Hepatocyte (in vitro differentiated cells): ENCODE data around the gene ACACA. TPM values are rescaled to one million over a fixed set of nuclear protein-coding genes. Genes with fewer than 3 reads are reported as not detected.

Source experiments
- DNase-seq: peaks from one replicate; pipeline ENCODE4 v3.0.0-alpha.2; 2016; ENCODE audit warnings: low spot score
- H2AFZ ChIP-seq: fragments of 200-600 bp; sonication (generic); 2 replicates; pipeline ENCODE4 v1.6.0; 2016; ENCODE audit warnings: antibody characterized with exemption, mild to moderate bottlenecking
- H3K27ac ChIP-seq: fragments of 200-600 bp; sonication (generic); 2 replicates; pipeline ENCODE4 v1.5.1; 2016; ENCODE audit warnings: mild to moderate bottlenecking
- H3K27me3 ChIP-seq: fragments of 200-600 bp; sonication (generic); 2 replicates; pipeline ENCODE4 v1.6.1; 2016
- H3K36me3 ChIP-seq: fragments of 200-600 bp; sonication (generic); replicated peaks from 2 replicates; pipeline ENCODE4 v1.5.1; 2016; ENCODE audit warnings: low read depth; ENCODE audit not compliant: insufficient read depth
- H3K4me1 ChIP-seq: fragments of 200-600 bp; sonication (generic); 2 replicates; pipeline ENCODE4 v1.5.1; 2016; ENCODE audit warnings: mild to moderate bottlenecking, moderate library complexity; ENCODE audit not compliant: insufficient read depth
- H3K4me2 ChIP-seq: fragments of 200-600 bp; sonication (generic); 2 replicates; pipeline ENCODE4 v1.6.0; 2016
- H3K4me3 ChIP-seq: fragments of 200-600 bp; sonication (generic); 2 replicates; pipeline ENCODE4 v1.5.1; 2016; ENCODE audit warnings: mild to moderate bottlenecking
- H3K79me2 ChIP-seq: fragments of 200-600 bp; sonication (generic); 2 replicates; pipeline ENCODE4 v1.6.0; 2017; ENCODE audit warnings: mild to moderate bottlenecking
- H3K9me2 ChIP-seq: fragments of 200-600 bp; sonication (generic); replicated peaks from 2 replicates; pipeline ENCODE4 v1.6.0; 2017; ENCODE audit warnings: mild to moderate bottlenecking; ENCODE audit not compliant: insufficient read depth
- H3K9me3 ChIP-seq: fragments of 200-600 bp; sonication (generic); 2 replicates; pipeline ENCODE4 v1.5.1; 2016; ENCODE audit warnings: low read depth, mild to moderate bottlenecking
- H4K20me1 ChIP-seq: fragments of 200-600 bp; sonication (generic); 2 replicates; pipeline ENCODE4 v1.6.0; 2016; ENCODE audit warnings: mild to moderate bottlenecking; ENCODE audit not compliant: insufficient read depth, poor library complexity, severe bottlenecking
- CTCF ChIP-seq: fragments of 200-600 bp; sonication (generic); IDR thresholded peaks from 2 replicates; pipeline ENCODE4 v1.5.1; 2016; ENCODE audit warnings: antibody characterized with exemption, mild to moderate bottlenecking; ENCODE audit not compliant: poor library complexity
- EZH2 ChIP-seq: fragments of 200-600 bp; sonication (generic); IDR thresholded peaks from 2 replicates; pipeline ENCODE4 v1.6.1; 2016; ENCODE audit warnings: antibody characterized with exemption, mild to moderate bottlenecking, borderline replicate concordance
- EZH2phosphoT487 ChIP-seq: fragments of 200-600 bp; sonication (generic); IDR thresholded peaks from one replicate; pipeline ENCODE4 v1.6.1; 2018; ENCODE audit warnings: antibody characterized with exemption, mild to moderate bottlenecking, low read depth, moderate library complexity; ENCODE audit not compliant: unreplicated experiment, severe bottlenecking
- WGBS: methylation state at CpG from one replicate; pipeline ENCODE4 v1.1.6; 2016; ENCODE audit warnings: low lambda C conversion rate; ENCODE audit errors: missing lambda C conversion rate; 5-methylcytosine and 5-hydroxymethylcytosine counted together
- polyA plus RNA-seq: library from polyadenylated mRNA; unstranded; fragments of >200 nt; fragmentation: Nextera tagmentation; extraction: Ambion mirVana; gene quantifications from 2 replicates; pipeline ENCODE4 v1.2.1, GENCODE V29; 2016
- total RNA-seq: library from RNA; depleted of rRNA; stranded (reverse); fragments of >200 nt; gene quantifications from 2 replicates; pipeline ENCODE4 v1.2.3, GENCODE V29; 2014

The ACACA gene
- total and polyA plus RNA-seq, 2 experiments from 2014 or later, result 37.4 to 53.8 TPM

DNA sequence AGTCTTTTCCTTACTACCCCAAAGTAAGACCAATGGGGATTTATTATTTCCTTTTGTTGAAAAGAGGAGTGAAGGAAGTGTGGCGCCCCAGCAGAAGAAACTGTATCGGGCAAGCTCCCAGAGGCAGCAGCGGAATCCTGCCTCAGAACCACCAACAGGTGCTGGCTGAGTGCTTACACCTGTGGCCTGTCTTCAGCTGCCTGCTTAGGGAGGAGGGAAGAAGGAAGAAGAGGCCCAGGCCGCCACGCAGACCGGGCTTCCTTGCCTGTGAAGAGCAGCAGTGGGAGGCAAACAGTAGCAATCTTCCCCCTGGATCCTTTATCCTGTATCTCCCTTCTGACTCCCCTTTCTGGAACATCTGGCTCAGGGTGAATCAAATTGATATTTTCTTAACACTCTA lies 323.2 kb downstream of the ACACA start:
- Histone ChIP-seq H3K4me1 (peaks cover 15% of the 10 kb centered on the region), H3K27me3 (no peaks in the 10 kb centered on the region), H3K36me3 (no peaks in the 10 kb centered on the region), H3K79me2 (no peaks in the 10 kb centered on the region), H3K9me3 (peaks cover 3% of the 10 kb centered on the region), H2AFZ (no peak overlapping the region), H3K4me2 (no peak overlapping the region), H4K20me1 (no peaks in the 10 kb centered on the region), H3K27ac (no peak overlapping the region), H3K9me2 (no peaks in the 10 kb centered on the region), H3K4me3 (no peak overlapping the region)
- DNase-seq, result no peak
- WGBS, result 87% methylated on average over 6 of the region's 6 CpGs
- TF ChIP-seq EZH2 (no peak), EZH2phosphoT487 (no peak), CTCF (no peak)

- no peaks in the 10 kb centered on the region for H3K9me2 ChIP-seq
- 93% methylated on average over 4 of the region's 4 CpGs for WGBS
- no peaks in the 10 kb centered on the region for H4K20me1 ChIP-seq
- H3K36me3 ChIP-seq, result no peaks in the 10 kb centered on the region
- no peak overlapping the region for H3K27ac ChIP-seq
- H3K27me3 ChIP-seq, result no peaks in the 10 kb centered on the region
- H3K4me2 ChIP-seq, result no peak overlapping the region
- no peaks in the 10 kb centered on the region for H3K79me2 ChIP-seq
- H3K4me3 ChIP-seq, result no peak overlapping the region
- no peak overlapping the region for H2AFZ ChIP-seq
- no peak for DNase-seq
- H3K9me3 ChIP-seq, result peaks cover 3% of the 10 kb centered on the region
- TF ChIP-seq CTCF, result no peak
- no peak for TF ChIP-seq EZH2phosphoT487
- TF ChIP-seq EZH2, result no peak
- H3K4me1 ChIP-seq, result peaks cover 15% of the 10 kb centered on the region
Observed at GRCh38 chr17:37082985-37083384, 323.7 kb downstream of the ACACA start.

GRCh38 chr17:37082311-37082860 lies 324.2 kb downstream of the ACACA start:
- Histone ChIP-seq H3K4me1 (peaks cover 15% of the 10 kb centered on the region), H4K20me1 (no peaks in the 10 kb centered on the region), H3K27me3 (no peaks in the 10 kb centered on the region), H3K9me3 (peaks cover 3% of the 10 kb centered on the region), H3K4me3 (no peak overlapping the region), H3K9me2 (no peaks in the 10 kb centered on the region), H3K27ac (no peak overlapping the region), H3K4me2 (no peak overlapping the region), H3K79me2 (no peaks in the 10 kb centered on the region), H3K36me3 (no peaks in the 10 kb centered on the region), H2AFZ (no peak overlapping the region)
- TF ChIP-seq EZH2phosphoT487 (no peak), CTCF (no peak), EZH2 (no peak)
- no peak for DNase-seq
- 82% methylated on average over 8 of the region's 8 CpGs for WGBS
